Middle frontal gyrus (tissue), 1 donor: Measurements from ENCODE around the gene C20orf202.

Experiments
- DNase-seq: peaks from one replicate; pipeline ENCODE4 v3.0.0-alpha.2; 2015; ENCODE audit warnings: low spot score; ENCODE audit errors: extremely low spot score

C20orf202 gene

GRCh38 chr20:1184638-1185315 lies 18.5 kb upstream of the C20orf202 start, which contains the start of gene TMEM74B:
Gene TMEM74B (minus strand): TSS chr20:1184981. CDS start chr20:1183801, 1,180 bp downstream.
- no peak for DNase-seq

- DNase-seq: no peak
These were observed 17.9 kb upstream of the C20orf202 start for GRCh38 chr20:1185316-1185741.

- no peak for DNase-seq
These were observed 17.4 kb upstream of the C20orf202 start for GRCh38 chr20:1185790-1186334.

GRCh38 chr20:1186367-1186991 lies 16.8 kb upstream of the C20orf202 start:
- DNase-seq: no peak

GRCh38 chr20:1187605-1188171 lies 15.6 kb upstream of the C20orf202 start:
- DNase-seq: no peak

- no peak for DNase-seq
These were observed 14.9 kb upstream of the C20orf202 start for GRCh38 chr20:1188347-1188746.

- DNase-seq: no peak
These were observed 13.4 kb upstream of the C20orf202 start for GRCh38 chr20:1189827-1190226.

GRCh38 chr20:1190847-1191246 lies 12.4 kb upstream of the C20orf202 start:
- DNase-seq: no peak

- no peak for DNase-seq
These were observed 12.0 kb upstream of the C20orf202 start for GRCh38 chr20:1191299-1191698.

GRCh38 chr20:1195226-1195625 lies 8.0 kb upstream of the C20orf202 start:
- no peak for DNase-seq

GRCh38 chr20:1196634-1197033 lies 6.6 kb upstream of the C20orf202 start:
- no peak for DNase-seq

- DNase-seq: no peak
These were observed 5.5 kb upstream of the C20orf202 start for GRCh38 chr20:1197801-1198200.

- no peak for DNase-seq
These were observed 4.5 kb upstream of the C20orf202 start for GRCh38 chr20:1198751-1199150.

- no peak for DNase-seq
These were observed 3.9 kb upstream of the C20orf202 start for GRCh38 chr20:1199212-1199873.

- no peak for DNase-seq
These were observed 3.3 kb upstream of the C20orf202 start for GRCh38 chr20:1199964-1200363.

GRCh38 chr20:1203630-1204029 lies 376 bp downstream of the C20orf202 start:
- DNase-seq: no peak

- no peak for DNase-seq
These were observed 859 bp downstream of the C20orf202 start for GRCh38 chr20:1204113-1204512.

- no peak for DNase-seq
These were observed 1.3 kb downstream of the C20orf202 start for GRCh38 chr20:1204576-1204975.

- no peak for DNase-seq
These were observed 2.5 kb downstream of the C20orf202 start for GRCh38 chr20:1205802-1206201.

- no peak for DNase-seq
These were observed 3.3 kb downstream of the C20orf202 start for GRCh38 chr20:1206366-1207148.

- no peak for DNase-seq
These were observed 4.1 kb downstream of the C20orf202 start for GRCh38 chr20:1207293-1207878.
